Cardiac fibroblast (primary cell): ENCODE measurements around the gene POC1A.
A peak's percentile ranks its signal among the peaks of the same experiment; 100 is the strongest.

Experiments
- DNase-seq, 2 donors: peaks; one replicate each; pipeline versions ENCODE4 v3.0.0 to v3.0.0-alpha.2; 2010; ENCODE audit warnings: low read depth in 2 of 2
- H3K4me3 ChIP-seq, 2 donors: replicated peaks in 1 of 2; 1 replicate in 1 of 2; 2 replicates in 1 of 2; pipeline ENCODE4 v1.5.1; 2011; ENCODE audit warnings: low read depth in 2 of 2, low read length in 2 of 2, mild to moderate bottlenecking in 2 of 2, moderate library complexity in 1 of 2
- TF ChIP-seq, protein P1 (sequence below): IDR thresholded peaks from one replicate; pipeline ENCODE4 v1.5.1; 2011; ENCODE audit warnings: low read depth, mild to moderate bottlenecking, low read length, inconsistent platforms

Gene POC1A

DNA sequence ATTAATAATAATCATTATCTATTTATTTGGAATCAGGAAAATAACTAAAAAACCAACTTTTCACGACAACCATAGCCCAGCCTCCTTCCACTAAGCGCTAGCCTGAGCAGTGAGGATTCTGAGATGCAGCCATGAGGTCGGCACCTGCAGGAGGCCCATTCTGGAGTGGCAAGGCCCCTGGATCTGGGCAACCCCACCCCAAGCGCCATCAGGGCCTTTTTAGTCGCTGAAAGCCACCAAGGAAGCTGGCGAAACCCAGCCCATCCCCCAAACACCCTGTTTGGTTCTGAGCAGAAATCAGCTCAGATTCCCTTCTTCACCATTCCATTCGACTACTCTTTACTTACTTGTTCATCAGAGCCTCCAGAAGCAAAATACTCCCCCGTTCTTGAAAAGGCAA, 29.5 kb downstream of the POC1A start:
- TF ChIP-seq, protein P1, sequence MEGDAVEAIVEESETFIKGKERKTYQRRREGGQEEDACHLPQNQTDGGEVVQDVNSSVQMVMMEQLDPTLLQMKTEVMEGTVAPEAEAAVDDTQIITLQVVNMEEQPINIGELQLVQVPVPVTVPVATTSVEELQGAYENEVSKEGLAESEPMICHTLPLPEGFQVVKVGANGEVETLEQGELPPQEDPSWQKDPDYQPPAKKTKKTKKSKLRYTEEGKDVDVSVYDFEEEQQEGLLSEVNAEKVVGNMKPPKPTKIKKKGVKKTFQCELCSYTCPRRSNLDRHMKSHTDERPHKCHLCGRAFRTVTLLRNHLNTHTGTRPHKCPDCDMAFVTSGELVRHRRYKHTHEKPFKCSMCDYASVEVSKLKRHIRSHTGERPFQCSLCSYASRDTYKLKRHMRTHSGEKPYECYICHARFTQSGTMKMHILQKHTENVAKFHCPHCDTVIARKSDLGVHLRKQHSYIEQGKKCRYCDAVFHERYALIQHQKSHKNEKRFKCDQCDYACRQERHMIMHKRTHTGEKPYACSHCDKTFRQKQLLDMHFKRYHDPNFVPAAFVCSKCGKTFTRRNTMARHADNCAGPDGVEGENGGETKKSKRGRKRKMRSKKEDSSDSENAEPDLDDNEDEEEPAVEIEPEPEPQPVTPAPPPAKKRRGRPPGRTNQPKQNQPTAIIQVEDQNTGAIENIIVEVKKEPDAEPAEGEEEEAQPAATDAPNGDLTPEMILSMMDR, result no peak
- H3K4me3 ChIP-seq, result no peak overlapping the region
- DNase-seq, result no peak

DNA sequence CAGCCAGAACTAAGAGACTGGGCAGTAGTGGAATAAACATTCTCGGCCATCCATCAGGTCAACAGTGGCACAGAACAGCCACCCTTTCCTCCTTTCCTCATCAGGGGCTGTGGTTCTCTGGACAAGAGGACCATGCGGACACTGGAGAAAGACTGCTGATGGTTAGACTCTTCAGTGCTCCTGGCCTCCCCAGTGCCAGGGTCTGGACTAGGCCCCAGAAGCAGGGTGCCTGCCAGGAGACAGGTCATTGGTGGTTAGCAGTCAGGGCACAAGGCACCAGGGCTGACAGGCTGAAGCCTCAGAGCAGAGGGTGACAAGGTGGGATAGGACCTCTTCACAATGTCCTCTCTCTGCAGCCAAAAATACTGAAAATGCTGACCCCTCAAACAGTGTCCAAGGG, 30.1 kb downstream of the POC1A start:
- DNase-seq, result no peak
- TF ChIP-seq, protein P1, result no peak
- H3K4me3 ChIP-seq, result no peak overlapping the region

DNA sequence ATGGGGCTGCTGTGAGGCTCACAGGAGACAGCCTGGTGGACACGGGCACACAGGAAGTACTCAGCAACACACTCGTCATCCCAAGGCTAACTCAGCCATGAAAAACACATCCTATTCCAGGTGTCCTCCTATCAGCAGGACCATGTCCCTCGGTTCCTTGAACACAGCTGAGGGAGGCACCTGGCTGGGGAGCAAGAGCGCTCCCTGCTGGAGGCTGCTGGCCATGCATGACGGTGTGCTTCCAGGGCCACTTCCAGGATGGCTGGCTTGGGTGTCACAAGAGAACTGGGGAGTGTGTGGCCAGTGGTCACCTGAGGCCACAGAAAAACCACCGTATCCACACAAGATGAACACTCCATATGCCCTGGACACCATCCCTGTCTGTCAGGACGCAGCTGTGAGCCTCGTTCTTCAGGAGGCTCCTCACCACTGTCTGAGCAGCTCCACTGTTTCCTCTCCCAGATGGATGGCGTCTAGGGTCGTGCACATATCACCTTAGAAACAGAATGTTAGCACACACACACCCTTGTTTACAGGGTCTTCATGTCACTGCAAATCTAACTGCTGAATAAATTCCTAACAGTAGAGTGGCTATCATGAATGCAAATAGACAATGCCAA, 31.0 kb downstream of the POC1A start:
- TF ChIP-seq, protein P1, result peak; percentile 99
- peak; percentile 70 to 72 for DNase-seq
- no peak overlapping the region for H3K4me3 ChIP-seq

DNA sequence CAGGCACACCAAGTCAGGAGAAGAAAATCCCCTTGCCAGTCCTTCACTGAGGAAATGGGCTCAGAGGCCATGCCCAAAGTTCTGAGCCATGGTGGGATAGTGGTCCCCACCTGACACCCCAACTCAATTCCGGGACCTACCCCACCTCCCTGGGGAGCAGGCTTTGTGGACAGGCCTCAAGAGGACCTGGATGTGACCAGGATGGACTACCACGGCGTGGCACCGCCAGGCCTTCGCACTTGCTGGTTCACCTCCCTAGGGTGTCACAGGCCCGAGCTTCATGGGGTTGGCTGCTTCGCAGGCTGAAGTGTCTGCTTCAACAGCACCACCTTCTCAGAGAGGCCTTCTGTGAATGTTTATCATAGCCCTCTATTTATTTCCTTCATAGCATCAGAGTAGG, 31.7 kb downstream of the POC1A start:
- H3K4me3 ChIP-seq, result no peak overlapping the region
- TF ChIP-seq, protein P1, result no peak
- no peak for DNase-seq

DNA sequence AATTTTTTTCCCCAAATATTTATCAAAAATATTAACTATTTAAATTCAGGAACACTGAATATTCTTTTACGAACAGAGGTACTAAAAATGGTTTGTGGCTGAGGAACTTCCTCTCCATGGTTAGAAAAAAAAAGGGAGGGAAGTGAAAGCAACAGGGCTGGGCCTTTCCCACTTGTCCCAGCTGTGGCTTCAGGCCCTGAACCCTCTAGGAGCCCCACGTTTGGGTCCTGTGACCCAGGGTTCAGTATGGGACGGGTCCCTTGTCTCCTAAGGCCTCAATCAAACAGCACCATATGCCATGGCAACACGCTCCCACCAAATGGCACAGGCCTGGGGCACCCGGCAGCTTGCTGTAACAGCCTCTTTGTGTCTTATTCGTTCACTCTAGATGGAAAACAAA, 32.4 kb downstream of the POC1A start:
- H3K4me3 ChIP-seq, result no peak overlapping the region
- no peak for DNase-seq
- TF ChIP-seq, protein P1, result no peak

DNA sequence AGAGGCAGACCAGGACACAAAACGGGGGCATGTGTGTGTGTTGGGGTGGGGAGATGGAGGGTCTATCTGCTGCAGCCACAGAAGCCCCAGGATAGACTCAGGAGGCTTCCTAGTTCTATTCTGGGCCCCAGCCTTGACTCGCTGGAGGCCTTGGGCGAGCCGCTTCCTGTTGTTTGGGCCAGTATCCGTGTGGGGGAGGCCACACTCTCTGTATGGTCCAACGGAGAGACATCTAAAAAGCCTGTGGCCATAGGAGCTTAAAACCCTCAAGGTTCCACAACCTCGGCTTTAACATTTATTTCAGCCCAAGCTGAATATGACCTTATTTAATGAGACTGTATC, 32.8 kb downstream of the POC1A start:
- TF ChIP-seq, protein P1, result no peak
- no peak overlapping the region for H3K4me3 ChIP-seq

More for the DNA sequence above, 32.8 kb downstream of the POC1A start:
- peak in 1 of 2 donors; percentile 28 for DNase-seq
